GM18951 (cell line): ENCODE measurements around the gene PTPRN.

Experiments used
- POLR2A ChIP-seq: IDR thresholded peaks from 4 replicates; pipeline ENCODE4 v1.6.1; 2011; ENCODE audit warnings: mild to moderate bottlenecking; ENCODE audit not compliant: insufficient read length, insufficient read depth; ENCODE audit errors: extremely low read depth
- in situ Hi-C: fragments of 300-500 bp; cut with MboI; formaldehyde crosslinking; loops from one replicate; pipeline ENCODE4 v1.12.0; 2022; ENCODE audit warnings: low sequenced_read_pairs, mixed read lengths, inconsistent platforms; ENCODE audit not compliant: unreplicated experiment

PTPRN gene

DNA sequence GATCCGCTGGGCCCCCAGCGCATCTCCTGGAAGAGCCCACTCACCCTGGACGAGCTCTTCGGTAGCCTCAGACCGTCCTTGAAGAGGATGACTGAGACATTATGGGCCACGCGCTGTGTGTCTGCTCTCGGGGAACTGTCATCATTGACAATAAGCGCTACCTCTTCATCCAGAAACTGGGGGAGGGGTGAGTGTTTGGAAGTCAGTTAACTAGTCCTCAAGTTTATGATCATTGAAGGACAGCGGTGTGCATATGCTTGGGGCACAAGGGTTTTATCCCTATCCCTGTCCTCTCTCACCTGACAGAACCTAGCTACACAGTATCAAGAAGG lies 63.3 kb downstream of the PTPRN start:
- in situ Hi-C loops: no loop called here
- no peak for TF ChIP-seq POLR2A

DNA sequence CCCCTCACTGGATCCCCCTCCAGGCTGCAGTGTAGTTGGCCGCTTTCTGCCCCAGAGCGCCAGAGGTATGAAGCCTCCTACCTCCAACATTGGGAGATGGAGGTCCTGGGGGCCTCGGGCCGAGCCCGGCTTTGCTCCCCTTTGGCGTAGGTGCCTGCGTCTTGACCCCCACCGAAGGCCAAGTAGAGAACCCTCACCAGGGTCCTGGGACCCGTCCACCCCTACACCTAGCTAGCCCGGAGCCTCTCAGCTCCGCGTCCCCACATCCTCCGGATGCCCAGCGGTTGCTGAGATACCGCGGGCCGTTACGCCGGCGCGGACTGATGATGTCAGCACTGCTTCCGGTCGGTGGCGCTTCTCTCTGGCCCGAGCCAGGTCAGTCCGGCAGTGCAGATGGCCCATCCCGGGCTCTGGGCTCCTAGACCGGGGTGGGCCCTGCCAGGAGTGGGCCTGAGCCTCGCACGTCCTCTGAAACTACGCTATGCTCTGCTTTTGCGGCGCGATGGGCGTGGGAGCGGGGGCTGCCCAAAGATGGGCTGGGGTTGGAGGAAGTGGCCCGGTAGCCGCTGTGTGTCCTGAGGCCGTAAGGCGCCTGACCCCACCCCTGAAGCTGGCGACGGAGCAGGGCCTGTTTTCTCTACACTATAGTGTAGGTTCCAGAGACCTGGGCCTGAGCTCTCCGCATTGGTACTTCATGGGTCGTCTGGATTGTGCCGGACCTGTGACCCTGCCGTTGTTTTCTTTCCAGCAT lies 63.9 kb downstream of the PTPRN start, which contains the start of the genes GLB1L and STK16:
TSS of gene GLB1L (minus strand) at position 297 of the 751 bp plus-strand sequence. CDS start 1,871 bp downstream, outside the sequence.
TSS of gene STK16 (plus strand) at position 332 of the 751 bp plus-strand sequence. CDS start 521 bp downstream, outside the sequence.
- TF ChIP-seq POLR2A: peak; percentile 92
- in situ Hi-C loops: no loop called here

DNA sequence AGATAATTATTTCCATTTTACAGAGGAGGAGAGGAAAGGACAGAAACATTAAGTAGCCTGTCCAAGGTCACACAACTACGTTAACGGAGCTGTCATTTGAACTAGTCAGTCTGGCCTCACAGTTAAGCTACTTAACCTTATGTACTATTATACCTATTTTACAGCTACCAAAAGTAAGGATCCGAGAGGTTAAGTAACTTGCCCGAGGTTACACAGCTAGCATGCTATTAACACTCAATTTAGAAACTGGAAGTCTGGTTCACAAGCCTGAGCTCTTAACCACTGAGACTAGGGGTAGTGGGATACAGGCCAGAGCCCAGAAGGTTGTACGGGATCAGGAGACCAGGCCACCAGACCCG lies 64.4 kb downstream of the PTPRN start:
- no peak for TF ChIP-seq POLR2A
- in situ Hi-C loops: no loop called here

DNA sequence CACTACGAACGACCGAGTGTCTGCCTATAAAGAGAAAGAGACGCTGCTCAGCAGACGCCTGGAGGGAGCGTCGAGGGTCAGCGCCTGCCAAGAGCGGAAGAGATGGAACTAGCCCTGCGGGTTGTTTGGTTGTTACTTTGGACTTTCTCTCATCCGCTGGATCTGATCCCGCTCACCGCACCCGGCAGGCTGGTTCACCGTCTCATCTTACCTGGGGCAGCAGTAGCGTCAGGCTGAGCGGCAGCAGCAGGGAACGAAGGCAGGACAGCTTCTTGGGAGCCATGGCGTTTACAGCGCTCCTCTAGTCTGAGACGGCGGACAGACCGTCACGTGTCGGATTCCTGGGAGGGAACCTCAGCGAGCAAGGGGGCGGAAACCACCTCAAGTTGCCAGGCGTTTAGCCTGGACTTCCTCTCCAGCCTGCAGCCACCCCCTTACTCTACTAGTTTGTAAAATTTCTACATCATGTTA lies 65.9 kb downstream of the PTPRN start:
- in situ Hi-C loops: no loop called here
- no peak for TF ChIP-seq POLR2A
